GM12801 (cell line): ENCODE data around the gene KRTAP1-5.

Experiments used
- CTCF ChIP-seq: IDR thresholded peaks from one replicate; pipeline ENCODE4 v1.5.1; 2011; ENCODE audit warnings: control low read depth; ENCODE audit not compliant: insufficient read length; ENCODE audit errors: extremely low read depth

The KRTAP1-5 gene

DNA sequence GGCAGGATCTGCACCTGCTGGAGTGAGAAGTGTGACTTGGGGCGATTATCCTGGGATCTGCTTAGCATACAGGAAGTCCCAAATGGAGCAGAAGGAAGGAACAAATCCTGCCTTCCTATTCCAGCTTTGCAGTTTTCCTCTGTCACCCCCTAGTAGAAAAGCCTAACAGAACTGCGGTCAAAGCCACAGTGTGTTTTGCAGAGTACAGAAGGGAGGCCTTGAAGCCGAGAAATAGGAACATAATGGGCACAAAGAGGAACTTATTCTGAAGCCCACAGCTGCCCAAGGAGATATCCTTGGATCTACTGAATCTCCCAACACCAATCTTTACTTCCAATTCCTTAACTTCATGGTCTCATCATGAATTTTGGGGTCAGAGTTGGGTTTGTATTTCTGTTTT, 8.5 kb downstream of the KRTAP1-5 start:
- no peak for TF ChIP-seq CTCF

GRCh38 chr17:41016578-41017215, 10.3 kb downstream of the KRTAP1-5 start:
- TF ChIP-seq CTCF = no peak

GRCh38 chr17:41015454-41015853, 11.6 kb downstream of the KRTAP1-5 start:
- TF ChIP-seq CTCF = no peak

GRCh38 chr17:41013606-41014005, 13.4 kb downstream of the KRTAP1-5 start:
- TF ChIP-seq CTCF = no peak

- TF ChIP-seq CTCF = no peak
Measured at GRCh38 chr17:41013181-41013580, 13.8 kb downstream of the KRTAP1-5 start.

- no peak for TF ChIP-seq CTCF
Measured at GRCh38 chr17:41012326-41013120, 14.5 kb downstream of the KRTAP1-5 start.

DNA sequence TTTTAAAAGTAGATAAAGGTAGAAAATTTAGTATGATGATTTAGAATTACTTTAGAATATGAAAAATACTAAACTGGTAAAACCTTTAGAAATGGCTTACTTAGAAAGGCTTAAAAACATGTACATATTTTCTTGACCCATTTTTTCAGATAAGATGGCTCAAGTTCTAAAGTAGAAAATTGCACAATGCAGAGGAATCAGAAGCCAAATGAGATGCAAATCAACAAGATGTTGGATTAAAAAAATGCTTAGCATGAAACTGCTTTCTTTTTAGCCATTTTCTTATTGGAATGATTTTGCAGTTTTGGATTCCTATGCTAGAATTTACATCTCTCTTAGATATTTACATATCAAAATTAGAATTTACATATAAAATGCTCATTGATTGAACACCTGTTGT, 16.6 kb downstream of the KRTAP1-5 start:
- TF ChIP-seq CTCF = no peak
